ENCODE data around the gene ABCC9.
A peak's percentile ranks its signal among the peaks of the same experiment; 100 is the strongest.
"Not testable (repeated sequence)": the region's sequence is repeated elsewhere in the genome, so short reads cannot be mapped to it uniquely, and the experiment has no call there.

The ABCC9 gene

GRCh38 chr12:21788089-21788983 lies 152.9 kb downstream of the ABCC9 start:
- no peak for DNase-seq (ENCODE audit: low read depth in 1 of 2, low spot score in 1 of 2)
- in situ Hi-C loops (cut with HindIII; ENCODE audit: low pct_unique_long_range_greater_than_20kb, low sequenced_read_pairs) = no loop called here
- no peak for TF ChIP-seq JUND (IDR thresholded peaks at IDR 0.05; ENCODE audit: low read depth)

DNA sequence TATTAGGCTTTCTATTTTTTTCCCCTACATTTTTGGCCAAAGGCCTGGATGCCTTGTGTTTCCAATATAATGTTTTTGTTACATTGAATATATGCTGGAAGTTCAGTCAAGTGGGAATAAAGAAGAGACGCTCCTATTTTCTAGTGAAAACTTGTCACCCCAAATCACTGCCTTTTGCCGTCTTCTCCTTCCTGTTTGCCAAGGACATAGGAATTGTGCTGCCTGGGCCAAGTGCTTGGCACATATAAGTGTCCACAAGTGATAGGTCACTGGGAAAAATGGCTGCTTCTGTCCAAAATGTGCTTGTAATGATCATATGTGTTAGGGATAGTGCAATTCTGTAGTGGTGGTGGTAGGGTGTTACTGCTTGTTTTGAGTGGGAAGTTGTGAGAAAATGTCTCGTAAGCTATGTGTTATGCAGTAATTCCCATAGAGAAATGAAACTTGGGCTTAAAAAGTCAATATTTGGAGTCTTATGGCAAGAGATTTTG lies 155.1 kb downstream of the ABCC9 start:
- no peak for TF ChIP-seq JUND (IDR thresholded peaks at IDR 0.05; ENCODE audit: low read depth)
- DNase-seq (ENCODE audit: low read depth in 1 of 2, low spot score in 1 of 2) = no peak
- in situ Hi-C loops (cut with HindIII; ENCODE audit: low pct_unique_long_range_greater_than_20kb, low sequenced_read_pairs) = no loop called here

GRCh38 chr12:21782723-21783122 lies 158.5 kb downstream of the ABCC9 start:
- in situ Hi-C loops (cut with HindIII; ENCODE audit: low pct_unique_long_range_greater_than_20kb, low sequenced_read_pairs) = not testable (repeated sequence)

DNA sequence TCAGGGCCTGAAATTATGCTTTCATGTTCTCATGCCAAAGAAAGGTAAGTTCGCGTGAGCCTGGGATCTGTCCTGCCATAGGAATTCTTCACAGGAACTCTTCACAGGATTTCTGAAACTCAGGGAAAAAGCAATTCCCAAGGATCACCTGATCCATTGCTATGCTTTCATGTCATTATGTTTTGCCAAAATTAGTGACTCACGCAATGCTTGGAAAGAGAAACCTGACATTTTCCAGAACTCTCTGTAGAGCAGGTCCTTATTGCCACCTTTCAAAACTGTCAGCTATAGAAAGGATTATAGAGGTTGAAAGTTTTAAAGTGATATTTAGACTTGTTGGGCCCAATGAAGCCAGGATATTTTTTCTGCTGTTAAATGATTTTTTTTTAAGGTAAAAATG lies 160.4 kb downstream of the ABCC9 start:
- no peak for TF ChIP-seq JUND (IDR thresholded peaks at IDR 0.05; ENCODE audit: low read depth)
- no peak for DNase-seq (ENCODE audit: low read depth in 1 of 2, low spot score in 1 of 2)
- in situ Hi-C loops (cut with HindIII; ENCODE audit: low pct_unique_long_range_greater_than_20kb, low sequenced_read_pairs) = no loop called here

More at GRCh38 chr12:21782723-21783122, 158.5 kb downstream of the ABCC9 start:
- DNase-seq (ENCODE audit: low read depth in 1 of 2, low spot score in 1 of 2) = not testable (repeated sequence)

GRCh38 chr12:21776175-21776574 lies 165.1 kb downstream of the ABCC9 start:
- in situ Hi-C loops (cut with HindIII; ENCODE audit: low pct_unique_long_range_greater_than_20kb, low sequenced_read_pairs) = no loop called here
- TF ChIP-seq JUND (IDR thresholded peaks at IDR 0.05; ENCODE audit: low read depth) = no peak
- DNase-seq (ENCODE audit: low read depth in 1 of 2, low spot score in 1 of 2) = no peak

DNA sequence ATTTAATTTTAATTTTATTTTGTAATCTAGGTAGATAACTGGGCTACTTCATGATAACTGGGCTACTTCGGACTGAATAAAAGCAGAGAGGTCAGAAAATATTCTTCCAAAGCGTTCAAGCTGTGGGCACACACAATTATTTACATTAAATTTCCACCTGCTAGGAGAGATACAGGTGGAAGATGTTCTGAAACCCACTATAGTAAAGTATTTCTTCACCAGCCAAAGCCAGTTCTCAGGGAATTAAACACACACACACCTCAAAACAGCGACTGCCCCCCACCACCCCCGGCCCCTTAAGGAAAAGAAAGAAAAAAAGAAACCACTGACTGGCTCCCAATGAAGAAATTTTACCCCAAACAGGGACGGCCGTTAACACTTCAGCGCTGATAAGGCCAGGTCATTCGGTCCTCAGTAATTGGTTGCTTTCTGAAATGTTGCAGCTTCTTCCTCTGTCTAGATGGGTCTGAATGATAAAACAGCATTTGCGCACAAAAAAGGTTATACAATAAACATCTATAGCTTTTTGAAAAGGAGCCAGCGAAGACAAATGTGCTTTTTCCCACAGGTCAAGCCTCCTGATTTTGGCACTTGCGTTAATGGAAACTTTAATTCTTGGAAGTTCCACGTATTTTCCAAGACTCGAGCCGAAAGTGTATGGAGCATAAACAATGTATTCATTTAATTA lies 165.9 kb downstream of the ABCC9 start:
- in situ Hi-C loops (cut with HindIII; ENCODE audit: low pct_unique_long_range_greater_than_20kb, low sequenced_read_pairs) = no loop called here
- TF ChIP-seq JUND (IDR thresholded peaks at IDR 0.05; ENCODE audit: low read depth) = no peak
- DNase-seq (ENCODE audit: low read depth in 1 of 2, low spot score in 1 of 2) = no peak

GRCh38 chr12:21774358-21775132 lies 166.7 kb downstream of the ABCC9 start, which contains the start of gene KCNJ8:
TSS of gene KCNJ8 (minus strand) at chr12:21774706. CDS start at chr12:21773616, 1,090 bp downstream.
- in situ Hi-C loops (cut with HindIII; ENCODE audit: low pct_unique_long_range_greater_than_20kb, low sequenced_read_pairs) = no loop called here
- TF ChIP-seq JUND (IDR thresholded peaks at IDR 0.05; ENCODE audit: low read depth) = no peak
- DNase-seq (ENCODE audit: low read depth in 1 of 2, low spot score in 1 of 2) = no peak

DNA sequence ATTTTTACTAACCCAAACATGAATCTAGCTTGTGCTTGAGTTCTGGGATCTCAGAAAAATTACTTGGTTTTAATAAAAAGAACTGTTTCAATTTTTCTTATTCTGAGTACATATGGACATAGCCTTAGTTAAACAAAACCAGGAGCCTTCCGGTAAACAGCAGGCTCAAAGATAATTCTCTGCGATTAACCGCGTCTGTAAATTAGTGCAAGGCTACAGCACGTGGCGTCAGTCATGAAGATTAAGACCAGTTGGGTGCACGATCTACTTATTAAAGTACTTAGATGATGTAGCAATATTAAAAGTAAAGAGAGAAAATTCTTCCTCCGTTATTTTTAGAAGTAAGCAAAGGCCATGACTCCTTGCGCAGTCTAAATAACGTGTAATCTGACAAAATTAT lies 167.4 kb downstream of the ABCC9 start:
- DNase-seq (ENCODE audit: low read depth in 1 of 2, low spot score in 1 of 2) = no peak
- TF ChIP-seq JUND (IDR thresholded peaks at IDR 0.05; ENCODE audit: low read depth) = no peak
- in situ Hi-C loops (cut with HindIII; ENCODE audit: low pct_unique_long_range_greater_than_20kb, low sequenced_read_pairs) = no loop called here

GRCh38 chr12:21773263-21773741 lies 167.9 kb downstream of the ABCC9 start:
- TF ChIP-seq JUND (IDR thresholded peaks at IDR 0.05; ENCODE audit: low read depth) = no peak
- in situ Hi-C loops (cut with HindIII; ENCODE audit: low pct_unique_long_range_greater_than_20kb, low sequenced_read_pairs) = no loop called here
- DNase-seq (ENCODE audit: low read depth in 1 of 2, low spot score in 1 of 2) = peak in 1 of 2 experiments; percentile 28

GRCh38 chr12:21771311-21771710 lies 169.9 kb downstream of the ABCC9 start:
- no peak for DNase-seq (ENCODE audit: low read depth in 1 of 2, low spot score in 1 of 2)
- in situ Hi-C loops (cut with HindIII; ENCODE audit: low pct_unique_long_range_greater_than_20kb, low sequenced_read_pairs) = no loop called here
- no peak for TF ChIP-seq JUND (IDR thresholded peaks at IDR 0.05; ENCODE audit: low read depth)

GRCh38 chr12:21769307-21769706 lies 171.9 kb downstream of the ABCC9 start:
- in situ Hi-C loops (cut with HindIII; ENCODE audit: low pct_unique_long_range_greater_than_20kb, low sequenced_read_pairs) = no loop called here
- no peak for DNase-seq (ENCODE audit: low read depth in 1 of 2, low spot score in 1 of 2)
- TF ChIP-seq JUND (IDR thresholded peaks at IDR 0.05; ENCODE audit: low read depth) = no peak

DNA sequence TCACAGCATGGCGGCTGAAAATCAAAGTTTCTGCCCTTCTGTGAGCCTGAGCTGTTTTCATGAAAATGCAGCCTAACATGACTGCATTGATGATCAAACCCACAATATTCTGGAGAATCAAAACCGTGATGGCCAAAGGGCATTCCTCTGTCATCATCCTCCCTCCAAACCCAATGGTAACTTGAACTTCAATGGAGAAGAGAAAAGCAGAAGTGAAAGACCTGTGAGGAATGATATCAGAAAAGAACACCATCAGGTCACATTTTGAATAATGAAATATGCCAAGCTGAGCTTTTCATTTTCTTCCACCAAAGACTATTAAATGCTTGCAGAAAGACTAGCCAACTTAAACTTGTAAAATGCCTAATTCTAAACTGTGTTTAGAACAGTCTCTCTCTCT lies 174.8 kb downstream of the ABCC9 start:
- no peak for TF ChIP-seq JUND (IDR thresholded peaks at IDR 0.05; ENCODE audit: low read depth)
- DNase-seq (ENCODE audit: low read depth in 1 of 2, low spot score in 1 of 2) = no peak

More for the DNA sequence above, 174.8 kb downstream of the ABCC9 start:
- in situ Hi-C loops (cut with HindIII; ENCODE audit: low pct_unique_long_range_greater_than_20kb, low sequenced_read_pairs) = no loop called here
